Stimulated activated CD4-positive, alpha-beta T cell treated with anti-CD3 and anti-CD28 coated beads, Interleukin-2, amount 100 ng/mL, for 4 hours (primary cell): ENCODE data around the gene TRAF2.
"Not testable (repeated sequence)": the region's sequence is repeated elsewhere in the genome, so short reads cannot be mapped to it uniquely, and the experiment has no call there.

Source experiments
- DNase-seq: peaks from one replicate; pipeline ENCODE4 v3.0.0-alpha.2; 2020; ENCODE audit warnings: low read depth

TRAF2 gene

GRCh38 chr9:136857581-136858412 is 28.5 kb upstream of the TRAF2 start:
- no peak for DNase-seq

DNA sequence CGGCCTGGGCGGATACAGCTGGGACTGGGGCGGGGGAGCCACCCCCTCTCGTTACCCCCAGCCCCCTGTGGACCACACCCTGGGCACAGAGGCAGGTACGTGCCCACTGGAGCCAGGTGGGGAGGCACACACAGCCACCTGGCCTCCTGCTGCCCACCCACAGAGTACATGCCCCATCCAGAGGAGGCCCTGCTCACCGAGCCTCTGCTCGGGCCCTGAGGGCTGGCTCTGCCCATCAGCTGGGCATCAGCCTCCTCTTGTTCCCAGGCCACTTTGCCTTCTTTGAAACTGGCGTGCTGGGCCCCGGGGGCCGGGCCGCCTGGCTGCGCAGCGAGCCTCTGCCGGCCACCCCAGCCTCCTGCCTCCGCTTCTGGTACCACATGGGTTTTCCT is 27.9 kb upstream of the TRAF2 start:
- no peak for DNase-seq

GRCh38 chr9:136858844-136859757 is 27.2 kb upstream of the TRAF2 start:
- DNase-seq: no peak

DNA sequence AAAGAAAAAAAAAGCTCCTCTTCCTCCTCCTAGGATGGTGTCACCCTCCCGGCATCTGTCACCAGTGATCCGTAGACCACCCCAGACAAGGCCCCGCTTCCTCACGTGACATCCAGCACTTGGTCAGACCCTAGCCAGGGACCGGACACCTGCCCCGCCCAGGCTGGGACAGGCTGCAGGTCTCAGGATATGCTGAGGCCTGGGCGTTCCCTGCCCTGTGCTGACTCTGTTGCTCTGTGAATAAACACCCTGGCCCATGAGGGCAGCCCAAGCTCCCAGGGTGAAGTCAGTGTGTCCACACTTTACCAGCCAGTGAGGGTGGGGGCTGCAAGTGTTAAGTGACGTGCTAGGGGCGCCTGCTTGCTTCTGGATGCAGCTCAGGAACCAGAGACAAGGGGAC is 25.8 kb upstream of the TRAF2 start:
- DNase-seq: no peak

GRCh38 chr9:136860933-136861873 is 25.1 kb upstream of the TRAF2 start:
- DNase-seq: no peak

GRCh38 chr9:136861874-136862457 is 24.4 kb upstream of the TRAF2 start:
- no peak for DNase-seq

DNA sequence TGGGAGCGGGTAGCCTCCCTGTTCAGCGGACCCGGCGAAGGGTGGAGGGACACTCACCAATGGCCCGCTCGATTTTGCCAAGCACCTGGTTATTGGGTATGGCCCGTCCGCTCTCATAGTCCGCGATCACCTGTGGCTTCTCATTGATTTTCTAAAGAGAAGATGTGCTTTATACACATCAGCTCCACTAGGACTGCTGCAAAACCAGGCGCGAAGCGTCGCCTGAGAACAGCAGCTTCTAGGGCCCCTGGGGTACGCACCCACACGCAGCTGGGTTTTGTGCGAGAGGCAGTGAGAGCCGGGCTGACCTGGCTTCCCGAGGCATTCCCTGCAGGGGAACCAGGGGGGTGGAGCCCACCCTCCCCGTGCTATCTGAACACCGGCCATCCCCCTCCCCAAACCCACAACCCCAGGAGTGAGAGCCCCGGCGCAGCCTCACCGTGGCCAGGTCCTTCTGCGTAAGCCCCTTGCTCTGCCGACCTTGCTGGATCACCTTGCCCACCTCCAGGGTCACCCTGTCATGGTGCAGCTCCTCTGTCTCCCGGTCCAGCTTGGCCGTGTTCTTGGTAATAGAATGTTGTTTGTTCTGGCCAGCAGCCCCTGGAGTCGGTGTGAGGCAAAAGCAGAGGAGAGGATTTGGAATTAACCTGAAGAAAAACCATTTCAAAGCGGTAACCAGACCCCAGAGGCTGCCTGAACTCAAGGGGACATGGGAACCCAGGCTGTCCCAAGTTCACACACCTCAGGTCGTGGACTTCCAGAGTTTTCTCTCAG is 23.3 kb upstream of the TRAF2 start:
- no peak for DNase-seq

GRCh38 chr9:136863623-136864273 is 22.6 kb upstream of the TRAF2 start:
- no peak for DNase-seq

GRCh38 chr9:136865041-136865767 is 21.1 kb upstream of the TRAF2 start:
- DNase-seq: no peak

GRCh38 chr9:136865768-136866103 is 20.6 kb upstream of the TRAF2 start:
- no peak for DNase-seq

DNA sequence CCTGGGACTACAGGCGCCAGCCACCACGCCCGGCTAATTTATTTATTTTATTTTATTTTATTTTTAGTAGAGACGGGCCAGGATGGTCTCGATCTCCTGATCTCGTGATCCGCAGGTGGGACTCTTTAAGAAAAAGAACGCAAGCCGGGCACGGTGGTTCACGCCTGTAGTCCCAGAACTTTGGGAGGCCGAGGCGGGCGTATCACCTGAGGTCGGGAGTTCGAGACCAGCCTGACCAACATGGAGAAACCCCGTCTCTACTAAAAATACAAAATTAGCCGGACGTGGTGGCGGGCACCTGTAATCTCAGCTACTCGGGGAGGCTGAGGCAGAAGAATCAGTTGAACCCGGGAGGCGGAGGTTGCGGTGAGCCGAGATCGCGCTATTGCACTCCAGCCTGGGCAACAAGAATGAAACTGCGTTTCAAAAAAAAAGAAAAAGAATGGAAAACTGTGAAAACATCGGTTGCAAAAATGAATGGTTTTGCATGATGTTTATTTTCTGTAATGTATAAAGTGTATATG is 19.4 kb upstream of the TRAF2 start:
- DNase-seq: not testable (repeated sequence)

- no peak for DNase-seq
Observed at GRCh38 chr9:136867480-136867879, 18.8 kb upstream of the TRAF2 start.

- no peak for DNase-seq
Observed at GRCh38 chr9:136867917-136868316, 18.4 kb upstream of the TRAF2 start.

- no peak for DNase-seq
Observed at GRCh38 chr9:136868644-136869043, 17.7 kb upstream of the TRAF2 start.

GRCh38 chr9:136869611-136870010 is 16.7 kb upstream of the TRAF2 start:
- DNase-seq: not testable (repeated sequence)

DNA sequence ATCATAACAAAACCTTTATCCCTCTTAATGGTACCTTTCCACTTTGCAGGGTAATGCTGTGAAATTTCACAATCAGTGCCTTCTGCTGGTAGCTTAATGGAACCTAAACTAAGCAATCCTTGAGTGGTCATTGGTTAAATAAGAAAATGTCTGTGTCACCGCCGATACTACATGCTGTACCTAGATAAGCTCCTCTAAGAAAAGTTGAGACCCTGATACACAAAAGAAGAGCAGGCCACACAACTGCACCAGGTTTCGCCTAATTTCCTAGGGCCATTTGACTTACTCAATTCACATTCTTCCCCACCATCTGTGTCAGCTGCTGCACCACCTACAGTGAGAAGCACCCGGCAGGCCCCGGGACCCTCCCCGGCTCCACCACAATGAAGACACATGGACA is 11.2 kb upstream of the TRAF2 start:
- DNase-seq: no peak

DNA sequence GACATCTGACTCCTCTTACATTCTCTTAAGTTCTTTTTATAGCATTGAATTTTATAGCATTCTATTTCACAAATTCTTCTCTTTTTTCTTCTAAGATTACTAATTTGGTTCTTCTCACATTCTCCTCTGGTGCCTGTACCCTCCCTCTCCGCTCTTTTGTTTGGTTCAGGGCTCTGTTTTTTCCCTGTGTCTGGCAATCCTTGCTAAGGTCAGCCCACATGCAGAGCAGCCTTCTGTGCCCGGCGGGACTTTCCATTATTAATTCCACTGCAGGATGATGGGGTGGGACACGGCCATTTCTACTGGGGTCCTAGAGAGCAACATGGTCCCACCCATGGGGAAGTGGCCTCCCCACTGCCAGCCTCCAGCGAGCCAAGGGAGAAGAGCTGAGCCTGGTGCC is 9.8 kb upstream of the TRAF2 start:
- DNase-seq: no peak

DNA sequence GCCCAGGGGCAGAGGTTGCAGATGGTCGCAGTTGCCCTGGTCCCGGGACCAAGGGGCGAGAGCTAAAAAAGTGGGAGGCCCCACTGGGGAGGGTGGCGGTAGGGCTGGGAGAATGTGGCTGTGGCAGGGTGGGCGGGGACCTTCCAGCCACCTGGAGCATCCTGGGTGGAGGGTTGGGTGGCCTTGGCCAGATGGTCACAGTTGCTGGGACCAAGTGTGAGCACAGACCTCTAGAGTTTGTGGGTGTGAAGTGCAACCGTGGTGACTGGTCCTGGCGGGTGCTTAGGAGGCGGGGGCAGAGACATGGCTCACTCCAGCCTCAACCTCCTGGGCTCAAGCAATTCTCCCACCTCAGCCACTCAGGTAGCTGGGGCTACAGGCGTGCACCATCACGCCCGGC is 5.7 kb upstream of the TRAF2 start:
- DNase-seq: no peak

DNA sequence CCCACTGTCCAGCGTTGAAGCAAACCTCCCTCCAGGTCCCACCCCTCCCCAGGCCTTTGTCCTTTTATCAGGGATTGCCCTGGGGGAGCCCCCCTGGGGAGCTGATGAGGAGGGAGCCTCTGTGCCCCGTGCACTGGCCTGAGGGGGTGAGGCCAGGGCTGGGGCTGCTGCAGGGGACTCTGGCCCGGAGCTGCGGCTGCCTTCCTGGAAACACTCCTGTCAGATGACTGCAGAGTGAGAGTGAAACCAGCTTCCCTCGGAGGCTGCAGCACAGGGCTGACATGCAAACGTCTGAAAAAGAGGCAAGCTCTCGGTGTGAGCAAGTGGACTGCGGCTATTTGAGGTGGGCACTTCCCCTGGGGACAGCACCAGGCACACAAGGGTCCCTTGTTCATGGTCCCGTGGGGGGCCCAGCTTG is 4.6 kb upstream of the TRAF2 start:
- peak; percentile 44 for DNase-seq
